PC-3 (cell line): ENCODE data around the gene ZNF783. TPM values are rescaled to one million over a fixed set of nuclear protein-coding genes. Genes with fewer than 3 reads are reported as not detected.
"Not testable (repeated sequence)": the region's sequence is repeated elsewhere in the genome, so short reads cannot be mapped to it uniquely, and the experiment has no call there.

ENCODE experiments used
- ATAC-seq: fragments of 200-7000 bp; cut with Tn5 transposase; 2 replicates; pipeline ENCODE4 v1.9.1; 2020; ENCODE audit warnings: mild to moderate bottlenecking, moderate library complexity
- BruUV-seq: library from RNA; stranded (reverse); fragments of 400-500 nt; replicated peaks from 2 replicates; lab custom pipeline; 2021; lab: Mats Ljungman, UMichigan
- CTCF ChIA-PET: fragments of 300-600 bp; sonication (Branson Sonifier 250); formaldehyde crosslinking; loops from one replicate; lab custom pipeline; 2022; ENCODE audit warnings: antibody characterized with exemption; lab: Charles Lee
- POLR2A ChIA-PET: fragments of 300-600 bp; sonication (Branson Sonifier 250); formaldehyde crosslinking; loops from one replicate; lab custom pipeline; 2022; ENCODE audit warnings: antibody characterized with exemption; ENCODE audit not compliant: unreplicated experiment; lab: Charles Lee
- DNase-seq: peaks from one replicate; pipeline ENCODE4 v3.0.0-alpha.2; 2015
- H2AFZ ChIP-seq: fragments of 300-600 bp; sonication (generic); 2 replicates; pipeline ENCODE4 v1.6.0; 2016; ENCODE audit warnings: antibody characterized with exemption, low read length
- H3F3A ChIP-seq: fragments of 300-600 bp; sonication (generic); one replicate; pipeline ENCODE4 v1.6.0; 2017; ENCODE audit warnings: antibody characterized with exemption, low read length, control low read depth, mild to moderate bottlenecking; ENCODE audit not compliant: unreplicated experiment
- H3K27ac ChIP-seq: fragments of 300-600 bp; sonication (generic); 2 replicates; pipeline ENCODE4 v1.5.1; 2016; ENCODE audit warnings: mild to moderate bottlenecking, low read length
- H3K27me3 ChIP-seq: fragments of 300-600 bp; sonication (generic); 2 replicates; pipeline ENCODE4 v1.6.1; 2016; ENCODE audit warnings: low read length, mixed read lengths
- H3K36me3 ChIP-seq: fragments of 300-600 bp; sonication (generic); 2 replicates; pipeline ENCODE4 v1.6.1; 2016; ENCODE audit warnings: low read depth, mixed run types, low read length, mixed read lengths
- H3K4me1 ChIP-seq: fragments of 300-600 bp; sonication (generic); 2 replicates; pipeline ENCODE4 v1.5.1; 2016; ENCODE audit warnings: low read length; ENCODE audit not compliant: insufficient read depth
- H3K4me2 ChIP-seq: fragments of 300-600 bp; sonication (generic); 2 replicates; pipeline ENCODE4 v1.6.0; 2016; ENCODE audit warnings: low read length
- H3K4me3 ChIP-seq: fragments of 300-600 bp; sonication (generic); 2 replicates; pipeline ENCODE4 v1.5.1; 2016; ENCODE audit warnings: mild to moderate bottlenecking, low read length, mixed read lengths
- H3K79me2 ChIP-seq: fragments of 300-600 bp; sonication (generic); 2 replicates; pipeline ENCODE4 v1.6.1; 2017; ENCODE audit warnings: low read length, mixed read lengths
- H3K9ac ChIP-seq: fragments of 300-600 bp; sonication (generic); 2 replicates; pipeline ENCODE4 v1.6.0; 2016; ENCODE audit warnings: mild to moderate bottlenecking, low read length
- H3K9me2 ChIP-seq: fragments of 300-600 bp; sonication (generic); replicated peaks from 2 replicates; pipeline ENCODE4 v1.6.1; 2016; ENCODE audit warnings: mixed run types, low read length, mixed read lengths
- H3K9me3 ChIP-seq: fragments of 300-600 bp; sonication (generic); 2 replicates; pipeline ENCODE4 v1.6.1; 2016; ENCODE audit warnings: low read length, mixed read lengths
- H4K20me1 ChIP-seq: fragments of 300-600 bp; sonication (generic); 2 replicates; pipeline ENCODE4 v1.6.1; 2016; ENCODE audit warnings: low read length, mixed read lengths
- EZH2 ChIP-seq: fragments of 300-600 bp; sonication (generic); IDR thresholded peaks from one replicate; pipeline ENCODE4 v1.6.1; 2017; ENCODE audit warnings: antibody characterized with exemption, mild to moderate bottlenecking, low read length; ENCODE audit not compliant: unreplicated experiment
- EZH2phosphoT487 ChIP-seq: fragments of 300-600 bp; sonication (generic); IDR thresholded peaks from 2 replicates; pipeline ENCODE4 v1.6.1; 2018; ENCODE audit warnings: mild to moderate bottlenecking, antibody characterized with exemption, low read length, borderline replicate concordance
- intact Hi-C: fragments of 100-400 bp; cut with micrococcal nuclease; formaldehyde crosslinking; loops from 2 replicates; pipeline ENCODE4 v1.9.0; 2023
- total RNA-seq: library from RNA; depleted of rRNA; stranded (reverse); fragments of >200 nt; gene quantifications from 2 replicates; pipeline ENCODE4 v1.2.3, GENCODE V29; 2014
- TF ChIP-seq, protein P1 (sequence below): fragments of 300-600 bp; sonication (generic); conservative IDR thresholded peaks from 2 replicates; pipeline ENCODE4 v1.5.1; 2017; ENCODE audit warnings: antibody characterized with exemption, low read depth, mild to moderate bottlenecking, low read length

ZNF783 gene
- total RNA-seq, 1 experiment from 2014 or later: 6.9 TPM

DNA sequence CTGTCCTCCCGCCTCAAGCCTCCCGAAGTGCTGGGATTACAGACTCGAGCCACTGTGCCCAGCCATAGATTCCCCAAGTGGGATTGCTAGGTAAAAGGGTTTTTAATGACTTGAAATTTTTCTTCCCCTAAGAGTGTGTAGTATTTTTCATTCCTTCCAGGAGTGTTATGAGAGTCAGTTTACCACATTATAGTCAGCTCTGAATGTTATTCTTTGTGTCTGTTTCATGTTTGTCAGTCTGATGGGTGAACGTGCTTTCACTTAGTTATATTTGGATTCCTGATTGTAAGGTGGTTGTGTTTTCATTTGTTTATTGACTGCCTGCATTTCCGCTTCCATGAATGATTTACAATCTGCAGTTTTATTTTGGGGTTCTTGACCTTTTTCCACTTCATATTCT lies 16.3 kb upstream of the ZNF783 start:
- BruUV-seq: no TSS peak
- Histone ChIP-seq H3K9me3 (peaks cover 8% of the 10 kb centered on the region; the same call in 1 of the 2 replicates), H3F3A (no peaks in the 10 kb centered on the region), H3K27me3 (no peaks in the 10 kb centered on the region), H3K4me3 (no peak overlapping the region), H3K27ac (no peak overlapping the region), H3K79me2 (peaks cover 80% of the 10 kb centered on the region), H2AFZ (no peak overlapping the region), H4K20me1 (no peaks in the 10 kb centered on the region), H3K4me1 (peaks cover under 1% of the 10 kb centered on the region; the same call in 1 of the 2 replicates), H3K36me3 (peaks cover 16% of the 10 kb centered on the region), H3K4me2 (no peak overlapping the region), H3K9ac (no peak overlapping the region), H3K9me2 (no peaks in the 10 kb centered on the region)
- ChIA-PET POLR2A (no interaction called here), CTCF (no interaction called here)
- intact Hi-C loops: no loop called here
- no peak for TF ChIP-seq EZH2phosphoT487
- TF ChIP-seq, protein P1, sequence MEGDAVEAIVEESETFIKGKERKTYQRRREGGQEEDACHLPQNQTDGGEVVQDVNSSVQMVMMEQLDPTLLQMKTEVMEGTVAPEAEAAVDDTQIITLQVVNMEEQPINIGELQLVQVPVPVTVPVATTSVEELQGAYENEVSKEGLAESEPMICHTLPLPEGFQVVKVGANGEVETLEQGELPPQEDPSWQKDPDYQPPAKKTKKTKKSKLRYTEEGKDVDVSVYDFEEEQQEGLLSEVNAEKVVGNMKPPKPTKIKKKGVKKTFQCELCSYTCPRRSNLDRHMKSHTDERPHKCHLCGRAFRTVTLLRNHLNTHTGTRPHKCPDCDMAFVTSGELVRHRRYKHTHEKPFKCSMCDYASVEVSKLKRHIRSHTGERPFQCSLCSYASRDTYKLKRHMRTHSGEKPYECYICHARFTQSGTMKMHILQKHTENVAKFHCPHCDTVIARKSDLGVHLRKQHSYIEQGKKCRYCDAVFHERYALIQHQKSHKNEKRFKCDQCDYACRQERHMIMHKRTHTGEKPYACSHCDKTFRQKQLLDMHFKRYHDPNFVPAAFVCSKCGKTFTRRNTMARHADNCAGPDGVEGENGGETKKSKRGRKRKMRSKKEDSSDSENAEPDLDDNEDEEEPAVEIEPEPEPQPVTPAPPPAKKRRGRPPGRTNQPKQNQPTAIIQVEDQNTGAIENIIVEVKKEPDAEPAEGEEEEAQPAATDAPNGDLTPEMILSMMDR: no peak
- no peak for TF ChIP-seq EZH2
- ATAC-seq (no peak), DNase-seq (no peak)

DNA sequence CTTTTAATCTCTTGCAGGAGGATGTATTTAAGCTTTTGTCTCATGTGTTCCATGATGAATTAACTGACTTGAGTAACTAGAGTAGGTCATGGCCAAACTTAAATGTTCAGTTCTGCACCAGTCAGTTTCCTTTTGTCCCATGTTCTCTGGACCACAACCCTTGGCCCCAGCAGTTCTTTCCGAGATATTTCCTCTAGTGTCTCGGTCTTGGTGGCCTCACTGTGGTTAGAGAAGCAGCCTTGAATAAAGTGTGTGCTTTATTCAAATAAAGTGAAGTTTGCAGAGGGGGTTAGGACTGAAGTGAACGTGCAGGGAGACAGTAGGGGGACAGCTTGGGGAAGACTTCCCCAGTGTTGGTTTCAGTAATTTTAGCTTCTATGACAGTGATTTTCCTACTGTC lies 13.2 kb upstream of the ZNF783 start:
- no peaks in the 10 kb centered on the region for H3K9me3 ChIP-seq
- CTCF ChIA-PET: interaction anchor here (0.5 kb wide), 1 partner anchor 54 kb away, joined by 5 read pairs; no protein-coding TSS in a partner anchor
- no peak overlapping the region for H3K27ac ChIP-seq
- no peaks in the 10 kb centered on the region for H3K27me3 ChIP-seq
- peaks cover 49% of the 10 kb centered on the region for H3K79me2 ChIP-seq
- TF ChIP-seq EZH2 (no peak), EZH2phosphoT487 (no peak)
- TF ChIP-seq, protein P1: no peak
- no TSS peak for BruUV-seq
- H3K9ac ChIP-seq: no peak overlapping the region
- H2AFZ ChIP-seq: no peak overlapping the region
- no peaks in the 10 kb centered on the region for H3K9me2 ChIP-seq
- H3K4me3 ChIP-seq: no peak overlapping the region
- H4K20me1 ChIP-seq: no peaks in the 10 kb centered on the region
- peaks cover 20% of the 10 kb centered on the region for H3K36me3 ChIP-seq
- no peaks in the 10 kb centered on the region for H3K4me1 ChIP-seq
- no peak for ATAC-seq
- no peak overlapping the region for H3K4me2 ChIP-seq
- POLR2A ChIA-PET: interaction anchor here (0.6 to 0.7 kb wide), 2 partner anchors 37 to 54 kb away, joined by 5 to 6 read pairs; no protein-coding TSS in a partner anchor
- intact Hi-C loops: no loop called here
- DNase-seq: no peak
- no peaks in the 10 kb centered on the region for H3F3A ChIP-seq

DNA sequence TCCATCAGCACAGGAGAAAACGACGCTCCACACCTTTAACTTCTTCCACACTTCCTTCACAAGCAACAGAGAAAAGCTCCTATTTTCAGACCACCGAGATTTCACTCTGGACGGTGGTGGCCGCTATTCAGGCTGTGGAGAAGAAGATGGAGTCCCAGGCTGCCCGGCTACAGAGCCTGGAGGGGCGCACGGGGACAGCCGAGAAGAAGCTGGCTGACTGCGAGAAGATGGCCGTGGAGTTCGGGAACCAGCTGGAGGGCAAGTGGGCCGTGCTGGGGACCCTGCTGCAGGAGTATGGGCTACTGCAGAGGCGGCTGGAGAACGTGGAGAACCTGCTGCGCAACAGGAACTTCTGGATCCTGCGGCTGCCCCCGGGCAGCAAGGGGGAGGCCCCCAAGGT lies 11.8 kb upstream of the ZNF783 start:
- H3K27ac ChIP-seq, H3K9ac ChIP-seq, H3K9me2 ChIP-seq, H3K27me3 ChIP-seq, ATAC-seq, H3K4me1 ChIP-seq, DNase-seq, H2AFZ ChIP-seq, H3K4me2 ChIP-seq, CTCF ChIA-PET, H3K9me3 ChIP-seq, POLR2A ChIA-PET, BruUV-seq, H3K4me3 ChIP-seq, H3F3A ChIP-seq, intact Hi-C loops, H4K20me1 ChIP-seq: not testable (repeated sequence)
- Histone ChIP-seq H3K79me2 (peaks cover 41% of the 10 kb centered on the region), H3K36me3 (peaks cover 22% of the 10 kb centered on the region)

DNA sequence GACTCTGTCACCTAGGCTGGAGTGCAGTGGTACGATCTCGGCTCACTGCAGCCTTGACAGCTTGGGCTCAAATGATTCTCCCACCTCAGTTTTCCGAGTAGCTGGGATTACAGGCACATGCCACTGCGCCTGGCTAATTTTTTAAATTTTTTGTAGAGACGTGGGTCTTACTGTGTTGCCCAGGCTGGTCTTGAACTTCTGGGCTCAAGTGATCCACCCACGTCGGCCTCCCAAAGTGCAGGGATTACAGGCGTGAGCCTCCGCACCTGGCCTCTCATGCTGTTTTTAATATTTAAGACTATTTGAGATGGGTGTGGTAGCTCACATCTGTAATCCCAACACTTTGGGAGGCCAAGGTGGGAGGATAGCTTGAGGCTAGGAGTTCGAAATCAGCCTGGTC lies 10.5 kb upstream of the ZNF783 start:
- H3K79me2 ChIP-seq: peaks cover 27% of the 10 kb centered on the region
- H3K4me1 ChIP-seq, CTCF ChIA-PET, H3F3A ChIP-seq, H3K9me2 ChIP-seq, H3K27ac ChIP-seq, H2AFZ ChIP-seq, H4K20me1 ChIP-seq, DNase-seq, H3K9me3 ChIP-seq, H3K9ac ChIP-seq, H3K4me2 ChIP-seq, BruUV-seq, H3K27me3 ChIP-seq, ATAC-seq, H3K4me3 ChIP-seq, intact Hi-C loops: not testable (repeated sequence)
- POLR2A ChIA-PET: interaction anchor here (0.6 kb wide), 1 partner anchor 123 kb away, joined by 3 read pairs; no protein-coding TSS in a partner anchor
- peaks cover 22% of the 10 kb centered on the region for H3K36me3 ChIP-seq
